GM19467 (cell line): ENCODE measurements around the gene CABP2.
"Not testable (repeated sequence)": the region's sequence is repeated elsewhere in the genome, so short reads cannot be mapped to it uniquely, and the experiment has no call there.

ENCODE experiments used
- ATAC-seq: cut with Tn5 transposase; IDR thresholded peaks from one replicate; pipeline ENCODE4 v1.9.1; 2021; ENCODE audit warnings: mild to moderate bottlenecking, moderate library complexity; ENCODE audit not compliant: unreplicated experiment

The CABP2 gene

GRCh38 chr11:67482275-67482826 lies 40.9 kb downstream of the CABP2 start:
- ATAC-seq = no peak

GRCh38 chr11:67477344-67478050 lies 45.7 kb downstream of the CABP2 start:
- ATAC-seq = not testable (repeated sequence)

DNA sequence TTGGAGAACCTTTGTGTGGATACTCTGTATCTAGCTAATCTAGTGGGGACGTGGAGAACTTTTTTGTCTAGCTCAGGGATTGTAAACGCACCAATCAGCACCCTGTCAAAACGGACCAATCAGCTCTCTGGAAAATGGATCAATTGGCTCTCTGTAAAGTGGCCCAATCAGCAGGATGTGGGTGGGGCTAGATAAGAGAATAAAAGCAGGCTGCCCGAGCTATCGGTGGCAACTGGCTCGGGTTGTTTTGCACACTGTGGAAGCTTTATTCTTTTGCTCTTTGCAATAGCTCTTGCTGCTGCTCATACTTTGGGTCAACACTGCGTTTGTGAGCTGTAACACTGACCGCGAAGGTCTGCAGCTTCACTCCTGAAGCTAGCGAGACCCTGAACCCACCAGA lies 46.6 kb downstream of the CABP2 start:
- not testable (repeated sequence) for ATAC-seq

DNA sequence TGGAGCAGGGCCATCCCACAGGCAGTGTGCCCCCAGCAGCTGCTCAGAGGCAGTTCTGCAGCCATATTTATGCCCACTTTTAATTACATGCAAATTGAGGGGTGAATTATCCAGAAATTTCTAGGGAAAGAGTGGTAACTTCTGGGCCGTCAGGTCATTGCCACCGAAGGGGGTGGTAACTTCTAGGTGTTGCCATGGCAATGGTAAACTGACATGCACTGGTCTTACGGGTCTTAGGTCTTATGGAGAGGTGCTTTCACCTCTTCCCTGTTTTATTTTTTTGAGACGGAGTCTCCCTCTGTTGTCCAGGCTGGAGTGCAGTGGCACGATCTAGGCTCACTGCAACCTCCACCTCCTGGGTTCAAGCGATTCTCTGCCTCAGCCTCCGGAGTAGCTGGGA lies 50.4 kb downstream of the CABP2 start:
- ATAC-seq = no peak

GRCh38 chr11:67470337-67471002 lies 52.8 kb downstream of the CABP2 start:
- no peak for ATAC-seq

GRCh38 chr11:67469508-67469811 lies 53.8 kb downstream of the CABP2 start:
- no peak for ATAC-seq
